HepG2 (cell line): ENCODE measurements around the gene ARHGAP45. TPM values are rescaled to one million over a fixed set of nuclear protein-coding genes. Genes with fewer than 3 reads are reported as not detected.
A peak's percentile ranks its signal among the peaks of the same experiment; 100 is the strongest.

ENCODE experiments used
- ATF7 ChIP-seq, 2 experiments: fragments of 450-650 bp in 1 of 2; sonication (generic) in 1 of 2; formaldehyde crosslinking in 1 of 2; IDR thresholded peaks; 2 replicates each; pipeline versions ENCODE4 v1.4.0 to v1.6.1; 2016 to 2020; ENCODE audit warnings: antibody characterized with exemption in 1 of 2, mild to moderate bottlenecking in 1 of 2, missing genetic modification reagents in 1 of 2
- CAMTA2 ChIP-seq: sonication (generic); formaldehyde crosslinking; IDR thresholded peaks from 2 replicates; pipeline ENCODE4 v1.4.0; 2020; ENCODE audit warnings: mild to moderate bottlenecking, missing genetic modification reagents, borderline replicate concordance
- CEBPG ChIP-seq: IDR thresholded peaks from 2 replicates; pipeline ENCODE4 v1.6.1; 2016
- DR1 ChIP-seq: sonication (generic); formaldehyde crosslinking; IDR thresholded peaks from 2 replicates; pipeline ENCODE4 v1.8.0; 2021; ENCODE audit warnings: mild to moderate bottlenecking, missing genetic modification reagents, inconsistent platforms
- ELF1 ChIP-seq: sonication (generic); formaldehyde crosslinking; IDR thresholded peaks from 2 replicates; pipeline ENCODE4 v1.4.0; 2020; ENCODE audit warnings: missing genetic modification reagents
- ETV5 ChIP-seq: IDR thresholded peaks from 2 replicates; pipeline ENCODE4 v1.6.1; 2018; ENCODE audit warnings: missing biosample characterization, missing genetic modification reagents, inconsistent platforms, borderline replicate concordance
- FOSL2 ChIP-seq: sonication (generic); formaldehyde crosslinking; IDR thresholded peaks from 2 replicates; pipeline ENCODE4 v1.4.0; 2020; ENCODE audit warnings: missing genetic modification reagents
- ISL2 ChIP-seq: sonication (generic); formaldehyde crosslinking; IDR thresholded peaks from 2 replicates; pipeline ENCODE4 v1.5.0; 2020; ENCODE audit warnings: missing genetic modification reagents
- KAT7 ChIP-seq: IDR thresholded peaks from 2 replicates; pipeline ENCODE4 v1.6.1; 2018; ENCODE audit warnings: borderline replicate concordance, missing compliant biosample characterization
- KMT2B ChIP-seq: IDR thresholded peaks from 2 replicates; pipeline ENCODE4 v1.6.1; 2016; ENCODE audit warnings: missing genetic modification reagents, missing compliant biosample characterization
- MAZ ChIP-seq, 2 experiments: sonication (generic) in 1 of 2; formaldehyde crosslinking in 1 of 2; IDR thresholded peaks; 2 replicates each; pipeline versions ENCODE4 v1.5.0 to v1.6.1; 2012 to 2020; ENCODE audit warnings: low read depth in 2 of 2, mild to moderate bottlenecking in 2 of 2, borderline replicate concordance in 1 of 2, improper control_type of control experiment in 1 of 2, low read length in 1 of 2, missing genetic modification reagents in 1 of 2, moderate library complexity in 1 of 2
- PCBP1 ChIP-seq: fragments of 200-400 bp; formaldehyde crosslinking; IDR thresholded peaks from 2 replicates; pipeline ENCODE4 v1.6.1; 2017; ENCODE audit warnings: mild to moderate bottlenecking, low read depth, low read length, borderline replicate concordance
- RBFOX2 ChIP-seq: fragments of 200-400 bp; formaldehyde crosslinking; IDR thresholded peaks from 2 replicates; pipeline ENCODE4 v1.6.1; 2017; ENCODE audit warnings: low read depth, mild to moderate bottlenecking, low read length
- SMAD3 ChIP-seq: sonication (generic); formaldehyde crosslinking; IDR thresholded peaks from 2 replicates; pipeline ENCODE4 v1.4.0; 2020; ENCODE audit warnings: missing genetic modification reagents
- THRA ChIP-seq: sonication (generic); formaldehyde crosslinking; IDR thresholded peaks from 2 replicates; pipeline ENCODE4 v1.4.0; 2020; ENCODE audit warnings: missing genetic modification reagents, borderline replicate concordance
- ZMAT3 ChIP-seq: sonication (generic); formaldehyde crosslinking; conservative IDR thresholded peaks from 2 replicates; pipeline ENCODE4 v1.7.0; 2021; ENCODE audit warnings: missing genetic modification reagents
- ZNF138 ChIP-seq: sonication (generic); formaldehyde crosslinking; IDR thresholded peaks from 2 replicates; pipeline ENCODE4 v1.5.0; 2020; ENCODE audit warnings: mild to moderate bottlenecking, low read depth, missing genetic modification reagents
- ZNF205 ChIP-seq: IDR thresholded peaks from 2 replicates; pipeline ENCODE4 v1.6.1; 2018; ENCODE audit warnings: missing biosample characterization, missing genetic modification reagents
- ZNF264 ChIP-seq: sonication (generic); formaldehyde crosslinking; IDR thresholded peaks from 2 replicates; pipeline ENCODE4 v1.4.0; 2020; ENCODE audit warnings: missing genetic modification reagents
- ZNF747 ChIP-seq: sonication (generic); formaldehyde crosslinking; IDR thresholded peaks from 2 replicates; pipeline ENCODE4 v1.8.1; 2023; ENCODE audit warnings: missing genetic modification reagents, mild to moderate bottlenecking, borderline replicate concordance
- ZNF772 ChIP-seq: sonication (generic); formaldehyde crosslinking; IDR thresholded peaks from 2 replicates; pipeline ENCODE4 v1.5.0; 2020; ENCODE audit warnings: mild to moderate bottlenecking, missing genetic modification reagents
- polyA plus RNA-seq, 8 experiments: library from polyadenylated mRNA; depleted of rRNA in 3 of 8; stranded (reverse) in 7 of 8; unstranded in 1 of 8; fragments of >200 nt; fragmentation: Illumina TruSeq in 4 of 8; extraction: Trizol in 4 of 8; gene quantifications; 2 replicates each; pipeline versions ENCODE4 v1.2.1 to v1.2.3, GENCODE V29; 2011 to 2016; ENCODE audit warnings: low read depth in 4 of 8, missing spikeins in 1 of 8, mixed read lengths in 1 of 8; ENCODE audit not compliant: insufficient read depth in 1 of 8
- total RNA-seq, 5 experiments: library from RNA; depleted of rRNA; stranded (reverse); fragments of >200 nt; fragmentation: Illumina TruSeq; extraction: Trizol; gene quantifications; 2 replicates each; pipeline ENCODE4 v1.2.3, GENCODE V29; 2016; ENCODE audit warnings: low read depth in 1 of 5
- TF ChIP-seq, protein P1 (sequence below): sonication (generic); formaldehyde crosslinking; IDR thresholded peaks from 2 replicates; pipeline ENCODE4 v1.5.0; 2020; ENCODE audit warnings: missing genetic modification reagents, mild to moderate bottlenecking, borderline replicate concordance
- TF ChIP-seq, protein P2 (sequence below): sonication (generic); formaldehyde crosslinking; IDR thresholded peaks from 2 replicates; pipeline ENCODE4 v1.5.1; 2020; ENCODE audit warnings: mild to moderate bottlenecking, missing genetic modification reagents

The ARHGAP45 gene
- total and polyA plus RNA-seq, 2 of the 13 experiments (the other 11 are each of a cell fraction or from before 2014, with no cell fraction given): 0.84 to 32.0 TPM

GRCh38 chr19:1094978-1095701 lies 28.2 kb downstream of the ARHGAP45 start, which contains the start of gene POLR2E (continued):
- peak; percentile 38; the same call in 1 of the 2 replicates for TF ChIP-seq MAZ (IDR thresholded peaks at IDR 0.05; ENCODE audit: borderline replicate concordance, low read depth, low read length)
- peak; percentile 77 for TF ChIP-seq MAZ (CRISPR knock-in tag; IDR thresholded peaks at IDR 0.05; ENCODE audit: low read depth)
- peak; percentile 75; the same call in 1 of the 2 replicates for TF ChIP-seq ZNF747 (CRISPR knock-in tag)
- peak; percentile 53 for TF ChIP-seq ETV5
- 0 out of 2 replicates have a peak, but pooled peaks have one; percentile 61 for TF ChIP-seq SMAD3 (CRISPR knock-in tag)
- peak; percentile 33; the same call in 1 of the 2 replicates for TF ChIP-seq DR1 (CRISPR knock-in tag)
- peak; percentile 44; the same call in 1 of the 2 replicates for TF ChIP-seq KAT7 (CRISPR knock-in tag)
- peak; percentile 79 for TF ChIP-seq ELF1 (CRISPR knock-in tag)
- peak; percentile 35; the same call in 1 of the 2 replicates for TF ChIP-seq KMT2B (CRISPR knock-in tag)
- peak; percentile 63; the same call in 1 of the 2 replicates for TF ChIP-seq ZNF138 (CRISPR knock-in tag)
- TF ChIP-seq PCBP1: 0 out of 2 replicates have a peak, but pooled peaks have one; percentile 52
- peak; percentile 45; the same call in 1 of the 2 replicates for TF ChIP-seq ISL2 (CRISPR knock-in tag)
- peak; percentile 55 for TF ChIP-seq FOSL2 (CRISPR knock-in tag)
- TF ChIP-seq THRA (CRISPR knock-in tag): peak; percentile 73; the same call in 1 of the 2 replicates
- TF ChIP-seq ZNF772 (CRISPR knock-in tag): 0 out of 2 replicates have a peak, but pooled peaks have one; percentile 50
- TF ChIP-seq CEBPG (CRISPR knock-in tag): peak; percentile 43; the same call in 1 of the 2 replicates
- TF ChIP-seq ZNF264 (CRISPR knock-in tag): no peak
- TF ChIP-seq, protein P1, sequence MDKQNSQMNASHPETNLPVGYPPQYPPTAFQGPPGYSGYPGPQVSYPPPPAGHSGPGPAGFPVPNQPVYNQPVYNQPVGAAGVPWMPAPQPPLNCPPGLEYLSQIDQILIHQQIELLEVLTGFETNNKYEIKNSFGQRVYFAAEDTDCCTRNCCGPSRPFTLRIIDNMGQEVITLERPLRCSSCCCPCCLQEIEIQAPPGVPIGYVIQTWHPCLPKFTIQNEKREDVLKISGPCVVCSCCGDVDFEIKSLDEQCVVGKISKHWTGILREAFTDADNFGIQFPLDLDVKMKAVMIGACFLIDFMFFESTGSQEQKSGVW: no peak
- TF ChIP-seq CAMTA2 (CRISPR knock-in tag): no peak
- TF ChIP-seq ZMAT3 (CRISPR knock-in tag): no peak
- no peak for TF ChIP-seq ATF7 (IDR thresholded peaks at IDR 0.05)
- no peak for TF ChIP-seq ATF7 (CRISPR knock-in tag; IDR thresholded peaks at IDR 0.05)
- TF ChIP-seq ZNF205 (CRISPR knock-in tag): peak; percentile 92
- TF ChIP-seq, protein P2, sequence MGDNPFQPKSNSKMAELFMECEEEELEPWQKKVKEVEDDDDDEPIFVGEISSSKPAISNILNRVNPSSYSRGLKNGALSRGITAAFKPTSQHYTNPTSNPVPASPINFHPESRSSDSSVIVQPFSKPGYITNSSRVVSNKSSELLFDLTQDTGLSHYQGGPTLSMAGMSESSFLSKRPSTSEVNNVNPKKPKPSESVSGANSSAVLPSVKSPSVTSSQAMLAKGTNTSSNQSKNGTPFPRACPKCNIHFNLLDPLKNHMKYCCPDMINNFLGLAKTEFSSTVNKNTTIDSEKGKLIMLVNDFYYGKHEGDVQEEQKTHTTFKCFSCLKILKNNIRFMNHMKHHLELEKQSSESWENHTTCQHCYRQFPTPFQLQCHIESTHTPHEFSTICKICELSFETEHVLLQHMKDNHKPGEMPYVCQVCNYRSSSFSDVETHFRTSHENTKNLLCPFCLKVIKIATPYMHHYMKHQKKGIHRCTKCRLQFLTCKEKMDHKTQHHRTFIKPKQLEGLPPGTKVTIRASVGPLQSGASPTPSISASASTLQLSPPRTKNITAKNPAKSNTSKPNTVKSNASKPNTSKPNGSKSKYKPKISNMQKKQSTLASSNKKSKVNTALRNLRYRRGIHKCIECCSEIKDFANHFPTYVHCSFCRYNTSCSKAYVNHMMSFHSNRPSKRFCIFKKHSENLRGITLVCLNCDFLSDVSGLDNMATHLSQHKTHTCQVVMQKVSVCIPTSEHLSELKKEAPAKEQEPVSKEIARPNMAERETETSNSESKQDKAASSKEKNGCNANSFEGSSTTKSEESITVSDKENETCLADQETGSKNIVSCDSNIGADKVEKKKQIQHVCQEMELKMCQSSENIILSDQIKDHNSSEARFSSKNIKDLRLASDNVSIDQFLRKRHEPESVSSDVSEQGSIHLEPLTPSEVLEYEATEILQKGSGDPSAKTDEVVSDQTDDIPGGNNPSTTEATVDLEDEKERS (CRISPR knock-in tag): no peak
- peak; percentile 91 for TF ChIP-seq RBFOX2
